Neural progenitor cell (in vitro differentiated cells): ENCODE data around the gene CERS6. TPM values are rescaled to one million over a fixed set of nuclear protein-coding genes. Genes with fewer than 3 reads are reported as not detected.

ENCODE experiments used
- DNase-seq: peaks from one replicate; pipeline ENCODE4 v3.0.0-alpha.2; 2016; ENCODE audit warnings: low spot score
- H2AFZ ChIP-seq: fragments of 200-600 bp; sonication (generic); replicated peaks from 2 replicates; pipeline ENCODE4 v1.6.1; 2016; ENCODE audit warnings: antibody characterized with exemption
- H3F3A ChIP-seq: fragments of 200-600 bp; sonication (generic); 2 replicates; pipeline ENCODE4 v1.6.1; 2016; ENCODE audit warnings: antibody characterized with exemption, low read depth
- H3K27ac ChIP-seq: fragments of 200-600 bp; sonication (generic); 2 replicates; pipeline ENCODE4 v1.5.1; 2016; ENCODE audit warnings: mild to moderate bottlenecking
- H3K27me3 ChIP-seq: fragments of 200-600 bp; sonication (generic); 2 replicates; pipeline ENCODE4 v1.6.1; 2016; ENCODE audit warnings: mild to moderate bottlenecking, moderate library complexity
- H3K36me3 ChIP-seq: fragments of 200-600 bp; sonication (generic); 2 replicates; pipeline ENCODE4 v1.5.1; 2016
- H3K4me1 ChIP-seq: fragments of 200-600 bp; sonication (generic); 2 replicates; pipeline ENCODE4 v1.6.1; 2016; ENCODE audit warnings: mixed run types
- H3K4me2 ChIP-seq: fragments of 200-600 bp; sonication (generic); 2 replicates; pipeline ENCODE4 v1.6.1; 2016
- H3K4me3 ChIP-seq: fragments of 200-600 bp; sonication (generic); 2 replicates; pipeline ENCODE4 v1.5.1; 2016
- H3K79me2 ChIP-seq: fragments of 200-600 bp; sonication (generic); 2 replicates; pipeline ENCODE4 v1.6.1; 2016; ENCODE audit warnings: low read depth
- H3K9ac ChIP-seq: fragments of 200-600 bp; sonication (generic); 2 replicates; pipeline ENCODE4 v1.6.1; 2016
- H3K9me3 ChIP-seq: fragments of 200-600 bp; sonication (generic); 2 replicates; pipeline ENCODE4 v1.5.1; 2016; ENCODE audit warnings: low read depth
- H4K20me1 ChIP-seq: fragments of 200-600 bp; sonication (generic); 2 replicates; pipeline ENCODE4 v1.6.1; 2016; ENCODE audit warnings: low read depth
- H3K27ac Mint-ChIP-seq: 3 replicates; pipeline ENCODE4 v1.8.0; 2021; ENCODE audit warnings: mixed read lengths
- H3K27me3 Mint-ChIP-seq: 2 replicates; pipeline ENCODE4 v1.8.0; 2022; ENCODE audit warnings: low read depth, mild to moderate bottlenecking, inconsistent platforms, moderate library complexity, mixed read lengths; ENCODE audit not compliant: insufficient read depth
- H3K36me3 Mint-ChIP-seq: 3 replicates; pipeline ENCODE4 v1.8.0; 2021; ENCODE audit warnings: mixed read lengths
- H3K4me1 Mint-ChIP-seq: 3 replicates; pipeline ENCODE4 v1.8.0; 2021; ENCODE audit warnings: mixed read lengths
- H3K4me3 Mint-ChIP-seq: 3 replicates; pipeline ENCODE4 v1.8.0; 2021; ENCODE audit warnings: mild to moderate bottlenecking, moderate library complexity, mixed read lengths
- H3K9me3 Mint-ChIP-seq: 3 replicates; pipeline ENCODE4 v1.8.0; 2020; ENCODE audit warnings: mixed read lengths
- CTCF ChIP-seq: fragments of 200-600 bp; sonication (generic); IDR thresholded peaks from 2 replicates; pipeline ENCODE4 v1.5.1; 2017; ENCODE audit warnings: antibody characterized with exemption, mild to moderate bottlenecking
- EZH2 ChIP-seq: fragments of 200-600 bp; sonication (generic); IDR thresholded peaks from 2 replicates; pipeline ENCODE4 v1.6.1; 2017; ENCODE audit warnings: antibody characterized with exemption, mild to moderate bottlenecking, moderate library complexity
- EZH2phosphoT487 ChIP-seq: fragments of 200-600 bp; sonication (generic); IDR thresholded peaks from 2 replicates; pipeline ENCODE4 v1.6.1; 2017; ENCODE audit warnings: antibody characterized with exemption
- total RNA-seq: library from RNA; depleted of rRNA; stranded (reverse); fragments of >200 nt; gene quantifications from 2 replicates; pipeline ENCODE4 v1.2.3, GENCODE V29; 2015; ENCODE audit warnings: low replicate concordance

CERS6 gene
- total RNA-seq, 1 donor from 2014 or later = 50.8 TPM

DNA sequence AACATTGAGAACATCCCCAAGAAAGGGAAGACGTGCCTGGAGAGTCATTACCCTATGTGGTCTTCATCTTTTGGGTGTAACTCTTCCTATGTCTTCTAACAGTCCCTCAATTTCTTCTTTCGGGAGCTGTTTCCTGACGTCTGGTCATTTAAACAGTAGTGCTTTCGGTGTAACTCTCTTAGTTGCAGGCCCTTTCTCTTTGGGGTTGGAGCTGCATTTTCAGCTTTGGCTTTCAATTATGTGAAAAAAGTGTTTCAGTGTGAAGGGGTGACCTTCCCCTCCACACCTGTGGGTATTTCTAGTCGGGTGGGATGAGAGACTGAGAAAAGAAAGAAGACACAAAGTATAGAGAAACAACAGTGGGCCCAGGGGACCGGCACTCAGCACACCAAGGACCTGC is 105.9 kb downstream of the CERS6 start:
- no peak overlapping the region for H3K4me3 ChIP-seq
- Mint-ChIP-seq H3K27ac (no peak overlapping the region), H3K9me3 (no peaks in the 10 kb centered on the region), H3K4me1 (no peaks in the 10 kb centered on the region), H3K27me3 (no peaks in the 10 kb centered on the region), H3K36me3 (peaks cover 19% of the 10 kb centered on the region), H3K4me3 (no peak overlapping the region)
- no peak overlapping the region for H3K9ac ChIP-seq
- no peaks in the 10 kb centered on the region for H3K4me1 ChIP-seq
- H3K36me3 ChIP-seq = no peaks in the 10 kb centered on the region
- DNase-seq = no peak
- H3F3A ChIP-seq = no peaks in the 10 kb centered on the region
- no peaks in the 10 kb centered on the region for H3K79me2 ChIP-seq
- no peaks in the 10 kb centered on the region for H3K27me3 ChIP-seq
- no peak overlapping the region for H2AFZ ChIP-seq
- no peaks in the 10 kb centered on the region for H3K9me3 ChIP-seq
- H3K27ac ChIP-seq = no peak overlapping the region
- no peak overlapping the region for H3K4me2 ChIP-seq
- TF ChIP-seq EZH2phosphoT487 = no peak
- H4K20me1 ChIP-seq = no peaks in the 10 kb centered on the region

DNA sequence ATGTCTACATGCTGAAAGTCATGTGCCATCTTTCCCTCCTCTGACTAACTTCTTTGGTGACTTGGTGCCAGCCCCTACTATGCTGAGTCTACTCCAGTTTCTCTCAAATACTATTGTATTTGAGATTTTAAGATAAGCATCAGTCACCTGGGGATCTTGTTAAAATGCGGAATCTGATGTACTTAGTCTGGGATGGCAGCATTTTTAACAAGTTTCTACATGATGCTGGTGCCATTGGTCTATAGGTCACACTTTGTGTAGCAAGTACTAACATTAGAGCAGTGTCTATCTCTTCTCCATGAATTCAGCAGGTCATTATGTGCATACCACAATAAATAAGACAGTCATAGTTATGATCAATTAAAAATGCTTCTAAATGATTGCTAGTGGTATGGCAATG is 106.9 kb downstream of the CERS6 start:
- H3K36me3 ChIP-seq = no peaks in the 10 kb centered on the region
- H3K4me1 ChIP-seq = no peaks in the 10 kb centered on the region
- no peak overlapping the region for H3K4me3 Mint-ChIP-seq
- H3K9ac ChIP-seq = no peak overlapping the region
- H3K4me1 Mint-ChIP-seq = no peaks in the 10 kb centered on the region
- H3K79me2 ChIP-seq = no peaks in the 10 kb centered on the region
- no peaks in the 10 kb centered on the region for H3F3A ChIP-seq
- no peaks in the 10 kb centered on the region for H3K27me3 ChIP-seq
- no peaks in the 10 kb centered on the region for H4K20me1 ChIP-seq
- no peak overlapping the region for H3K27ac Mint-ChIP-seq
- H2AFZ ChIP-seq = no peak overlapping the region
- DNase-seq = no peak
- H3K4me2 ChIP-seq = no peak overlapping the region
- peaks cover 19% of the 10 kb centered on the region for H3K36me3 Mint-ChIP-seq
- no peaks in the 10 kb centered on the region for H3K9me3 ChIP-seq
- no peak for TF ChIP-seq CTCF
- no peak for TF ChIP-seq EZH2
- TF ChIP-seq EZH2phosphoT487 = no peak
- H3K27ac ChIP-seq = no peak overlapping the region
- H3K4me3 ChIP-seq = no peak overlapping the region
- no peaks in the 10 kb centered on the region for H3K9me3 Mint-ChIP-seq
- no peaks in the 10 kb centered on the region for H3K27me3 Mint-ChIP-seq

DNA sequence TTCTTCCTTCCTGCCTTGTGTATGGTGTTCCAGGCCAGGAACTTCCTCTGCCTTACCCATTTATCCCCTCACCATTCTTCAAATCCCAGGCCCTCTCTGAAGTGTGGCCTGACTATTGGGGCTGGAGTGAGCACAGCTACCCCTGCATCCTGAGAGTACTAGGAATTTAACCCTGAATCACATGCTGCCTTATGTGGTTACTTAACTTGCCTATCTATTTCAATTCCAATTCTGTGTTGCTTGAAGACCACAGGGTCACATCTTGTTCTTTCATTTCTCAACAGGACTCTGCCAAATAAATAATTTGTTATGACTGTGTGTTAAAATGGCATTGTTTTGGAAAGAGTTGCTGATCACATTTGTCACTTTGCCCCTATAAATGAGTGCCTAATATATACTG is 108.6 kb downstream of the CERS6 start:
- Mint-ChIP-seq H3K4me1 (no peaks in the 10 kb centered on the region), H3K4me3 (no peak overlapping the region), H3K27me3 (no peaks in the 10 kb centered on the region), H3K36me3 (peaks cover 17% of the 10 kb centered on the region), H3K9me3 (no peaks in the 10 kb centered on the region), H3K27ac (no peak overlapping the region)
- Histone ChIP-seq H3K9me3 (no peaks in the 10 kb centered on the region), H3K27me3 (no peaks in the 10 kb centered on the region), H3K4me2 (no peak overlapping the region), H3K4me3 (no peak overlapping the region), H3K4me1 (no peaks in the 10 kb centered on the region), H2AFZ (no peak overlapping the region), H3K27ac (no peak overlapping the region), H3K79me2 (no peaks in the 10 kb centered on the region), H3F3A (no peaks in the 10 kb centered on the region), H3K36me3 (no peaks in the 10 kb centered on the region), H4K20me1 (no peaks in the 10 kb centered on the region), H3K9ac (no peak overlapping the region)
- no peak for DNase-seq
- TF ChIP-seq CTCF (no peak), EZH2 (no peak), EZH2phosphoT487 (no peak)

GRCh38 chr2:168565112-168565511 is 109.0 kb downstream of the CERS6 start:
- no peak overlapping the region for H3K27ac Mint-ChIP-seq
- H3K79me2 ChIP-seq = peaks cover 4% of the 10 kb centered on the region
- H3K27me3 Mint-ChIP-seq = no peaks in the 10 kb centered on the region
- H3K36me3 Mint-ChIP-seq = peaks cover 20% of the 10 kb centered on the region
- H3K9me3 ChIP-seq = no peaks in the 10 kb centered on the region
- TF ChIP-seq EZH2 = no peak
- no peak for TF ChIP-seq CTCF
- no peak for TF ChIP-seq EZH2phosphoT487
- H3F3A ChIP-seq = no peaks in the 10 kb centered on the region
- no peaks in the 10 kb centered on the region for H3K27me3 ChIP-seq
- H3K4me1 ChIP-seq = no peaks in the 10 kb centered on the region
- no peaks in the 10 kb centered on the region for H3K4me1 Mint-ChIP-seq
- H3K4me3 Mint-ChIP-seq = no peak overlapping the region
- H4K20me1 ChIP-seq = no peaks in the 10 kb centered on the region
- H3K9ac ChIP-seq = no peak overlapping the region
- no peak for DNase-seq
- H3K4me2 ChIP-seq = no peak overlapping the region
- H3K27ac ChIP-seq = no peak overlapping the region
- H2AFZ ChIP-seq = no peak overlapping the region
- no peak overlapping the region for H3K4me3 ChIP-seq
- no peaks in the 10 kb centered on the region for H3K9me3 Mint-ChIP-seq
- H3K36me3 ChIP-seq = no peaks in the 10 kb centered on the region
